Esophagus squamous epithelium (tissue), 4 donors: Measurements from ENCODE around the gene ANKRD44.

Experiments used
- POLR2A ChIP-seq, 4 donors: fragments of 450-650 bp; IDR thresholded peaks; one replicate each; pipeline ENCODE4 v1.6.1; 2017; ENCODE audit warnings: antibody characterized with exemption in 4 of 4, mild to moderate bottlenecking in 4 of 4, moderate library complexity in 3 of 4
- TF ChIP-seq, protein P1 (sequence below), 6 experiments: fragments of 450-650 bp in 4 of 6; fragments of 200-600 bp in 2 of 6; sonication (generic) in 2 of 6; IDR thresholded peaks; one replicate each; pipeline ENCODE4 v1.5.1; 2016 to 2019; ENCODE audit warnings: antibody characterized with exemption in 6 of 6, mild to moderate bottlenecking in 4 of 6, moderate library complexity in 4 of 6

DNA sequence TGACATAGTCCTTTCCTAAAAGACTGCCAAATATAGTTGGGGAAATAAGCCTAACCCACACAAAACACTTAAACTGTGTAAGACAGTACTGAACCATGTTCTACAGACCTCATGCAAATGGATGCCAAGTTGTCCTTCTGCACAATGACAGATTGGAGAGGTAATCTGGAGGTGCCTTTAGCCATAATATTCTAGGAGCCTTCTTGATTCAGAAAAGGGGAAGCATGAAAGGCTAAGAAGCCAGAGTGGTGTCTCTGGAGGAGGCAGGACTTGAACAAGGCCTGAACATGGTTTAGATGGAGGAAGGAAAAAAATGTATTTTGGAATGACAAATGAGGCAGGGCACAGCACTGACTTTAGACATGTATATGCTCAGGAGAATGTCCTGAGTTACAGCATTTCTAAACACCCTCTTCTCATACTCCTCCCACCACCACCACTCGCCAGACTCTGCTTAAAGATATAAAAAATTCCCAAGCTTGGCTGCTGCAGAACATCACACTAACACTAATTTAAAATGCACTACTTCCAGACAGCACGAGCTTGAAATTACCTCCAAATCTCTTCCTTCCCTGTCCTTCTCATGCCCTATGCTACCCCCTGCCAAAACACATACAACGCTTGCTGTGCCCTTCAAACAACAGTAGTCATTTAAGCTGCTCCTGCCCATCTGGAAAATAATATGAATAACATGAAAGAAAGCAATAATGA lies 110.4 kb downstream of the ANKRD44 start:
- TF ChIP-seq, protein P1, sequence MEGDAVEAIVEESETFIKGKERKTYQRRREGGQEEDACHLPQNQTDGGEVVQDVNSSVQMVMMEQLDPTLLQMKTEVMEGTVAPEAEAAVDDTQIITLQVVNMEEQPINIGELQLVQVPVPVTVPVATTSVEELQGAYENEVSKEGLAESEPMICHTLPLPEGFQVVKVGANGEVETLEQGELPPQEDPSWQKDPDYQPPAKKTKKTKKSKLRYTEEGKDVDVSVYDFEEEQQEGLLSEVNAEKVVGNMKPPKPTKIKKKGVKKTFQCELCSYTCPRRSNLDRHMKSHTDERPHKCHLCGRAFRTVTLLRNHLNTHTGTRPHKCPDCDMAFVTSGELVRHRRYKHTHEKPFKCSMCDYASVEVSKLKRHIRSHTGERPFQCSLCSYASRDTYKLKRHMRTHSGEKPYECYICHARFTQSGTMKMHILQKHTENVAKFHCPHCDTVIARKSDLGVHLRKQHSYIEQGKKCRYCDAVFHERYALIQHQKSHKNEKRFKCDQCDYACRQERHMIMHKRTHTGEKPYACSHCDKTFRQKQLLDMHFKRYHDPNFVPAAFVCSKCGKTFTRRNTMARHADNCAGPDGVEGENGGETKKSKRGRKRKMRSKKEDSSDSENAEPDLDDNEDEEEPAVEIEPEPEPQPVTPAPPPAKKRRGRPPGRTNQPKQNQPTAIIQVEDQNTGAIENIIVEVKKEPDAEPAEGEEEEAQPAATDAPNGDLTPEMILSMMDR (IDR thresholded peaks at IDR 0.05) = no peak
- no peak for TF ChIP-seq POLR2A (IDR thresholded peaks at IDR 0.05)
